Trophoblast cell (in vitro differentiated cells and primary cell): Measurements from ENCODE around the gene C14orf180.
A peak's percentile ranks its signal among the peaks of the same experiment; 100 is the strongest.

Experiments used
- DNase-seq, 2 donors: peaks; one replicate each; pipeline ENCODE4 v3.0.0-alpha.2; 2016
- H2AFZ ChIP-seq: 2 replicates; pipeline ENCODE4 v1.6.1; 2013; ENCODE audit warnings: low read length, moderate library complexity, mild to moderate bottlenecking; ENCODE audit not compliant: insufficient read depth, poor library complexity
- H2AK5ac ChIP-seq: 2 replicates; pipeline ENCODE4 v1.6.1; 2013; ENCODE audit warnings: mild to moderate bottlenecking, low read length
- H2BK120ac ChIP-seq: 2 replicates; pipeline ENCODE4 v1.6.1; 2013; ENCODE audit warnings: low read length, mild to moderate bottlenecking, moderate library complexity; ENCODE audit not compliant: insufficient read depth, poor library complexity
- H2BK12ac ChIP-seq: 2 replicates; pipeline ENCODE4 v1.6.1; 2013; ENCODE audit warnings: mild to moderate bottlenecking, low read length, moderate library complexity
- H2BK5ac ChIP-seq: 2 replicates; pipeline ENCODE4 v1.6.1; 2013; ENCODE audit warnings: low read length, low read depth, moderate library complexity, mild to moderate bottlenecking; ENCODE audit not compliant: poor library complexity
- H3K14ac ChIP-seq: 2 replicates; pipeline ENCODE4 v1.6.1; 2013; ENCODE audit warnings: mild to moderate bottlenecking, low read length
- H3K18ac ChIP-seq: 2 replicates; pipeline ENCODE4 v1.6.1; 2013; ENCODE audit warnings: mild to moderate bottlenecking, low read length
- H3K23ac ChIP-seq: 2 replicates; pipeline ENCODE4 v1.6.1; 2013; ENCODE audit warnings: low read length
- H3K27ac ChIP-seq: 2 replicates; pipeline ENCODE4 v1.5.1; 2013; ENCODE audit warnings: low read depth, mild to moderate bottlenecking, inconsistent platforms, low read length, moderate library complexity
- H3K27me3 ChIP-seq: 2 replicates; pipeline ENCODE4 v1.6.1; 2013; ENCODE audit warnings: inconsistent platforms, mild to moderate bottlenecking, low read length, moderate library complexity; ENCODE audit not compliant: insufficient read depth
- H3K36me3 ChIP-seq, 2 experiments: 1 replicate in 1 of 2; 2 replicates in 1 of 2; pipeline ENCODE4 v1.6.1; 2013; ENCODE audit warnings: low read length in 2 of 2, mild to moderate bottlenecking in 2 of 2, moderate library complexity in 1 of 2; ENCODE audit not compliant: insufficient read depth in 2 of 2, control insufficient read depth in 1 of 2
- H3K4ac ChIP-seq: 2 replicates; pipeline ENCODE4 v1.6.1; 2013; ENCODE audit warnings: low read depth, mild to moderate bottlenecking, low read length, moderate library complexity
- H3K4me1 ChIP-seq, 2 experiments: 1 replicate in 1 of 2; 2 replicates in 1 of 2; pipeline ENCODE4 v1.6.1; 2013; ENCODE audit warnings: low read length in 2 of 2, mild to moderate bottlenecking in 2 of 2, moderate library complexity in 1 of 2; ENCODE audit not compliant: insufficient read depth in 2 of 2, control insufficient read depth in 1 of 2
- H3K4me2 ChIP-seq: 2 replicates; pipeline ENCODE4 v1.6.1; 2013; ENCODE audit warnings: inconsistent platforms, mild to moderate bottlenecking, low read length, moderate library complexity
- H3K4me3 ChIP-seq: 2 replicates; pipeline ENCODE4 v1.5.1; 2013; ENCODE audit warnings: mild to moderate bottlenecking, low read depth, low read length, inconsistent platforms
- H3K79me1 ChIP-seq: one replicate; pipeline ENCODE4 v1.6.1; 2013; ENCODE audit warnings: low read length
- H3K79me2 ChIP-seq: 2 replicates; pipeline ENCODE4 v1.6.1; 2013; ENCODE audit warnings: low read length, mild to moderate bottlenecking; ENCODE audit not compliant: control insufficient read depth, insufficient read depth, poor library complexity
- H3K9ac ChIP-seq: 2 replicates; pipeline ENCODE4 v1.6.1; 2013; ENCODE audit warnings: mild to moderate bottlenecking, low read length
- H3K9me3 ChIP-seq: 2 replicates; pipeline ENCODE4 v1.6.1; 2013; ENCODE audit warnings: low read depth, mild to moderate bottlenecking, control low read depth, inconsistent platforms, low read length; ENCODE audit not compliant: insufficient read depth
- H4K12ac ChIP-seq: 2 replicates; pipeline ENCODE4 v1.6.1; 2013; ENCODE audit warnings: low read depth, mild to moderate bottlenecking, low read length, moderate library complexity
- H4K8ac ChIP-seq: 2 replicates; pipeline ENCODE4 v1.6.1; 2013; ENCODE audit warnings: low read depth, mild to moderate bottlenecking, low read length, moderate library complexity
- H4K91ac ChIP-seq: one replicate; pipeline ENCODE4 v1.6.1; 2013; ENCODE audit warnings: low read depth, mild to moderate bottlenecking, low read length, moderate library complexity
- WGBS: extraction: QIAGEN DNeasy Blood & Tissue Kit; methylation state at CpG from one replicate; pipeline ENCODE4 v1.1.7; 2013; ENCODE audit warnings: missing lambda C conversion rate; ENCODE audit not compliant: insufficient read length, insufficient coverage; ENCODE audit errors: extremely low coverage; 5-methylcytosine and 5-hydroxymethylcytosine counted together

The C14orf180 gene

DNA sequence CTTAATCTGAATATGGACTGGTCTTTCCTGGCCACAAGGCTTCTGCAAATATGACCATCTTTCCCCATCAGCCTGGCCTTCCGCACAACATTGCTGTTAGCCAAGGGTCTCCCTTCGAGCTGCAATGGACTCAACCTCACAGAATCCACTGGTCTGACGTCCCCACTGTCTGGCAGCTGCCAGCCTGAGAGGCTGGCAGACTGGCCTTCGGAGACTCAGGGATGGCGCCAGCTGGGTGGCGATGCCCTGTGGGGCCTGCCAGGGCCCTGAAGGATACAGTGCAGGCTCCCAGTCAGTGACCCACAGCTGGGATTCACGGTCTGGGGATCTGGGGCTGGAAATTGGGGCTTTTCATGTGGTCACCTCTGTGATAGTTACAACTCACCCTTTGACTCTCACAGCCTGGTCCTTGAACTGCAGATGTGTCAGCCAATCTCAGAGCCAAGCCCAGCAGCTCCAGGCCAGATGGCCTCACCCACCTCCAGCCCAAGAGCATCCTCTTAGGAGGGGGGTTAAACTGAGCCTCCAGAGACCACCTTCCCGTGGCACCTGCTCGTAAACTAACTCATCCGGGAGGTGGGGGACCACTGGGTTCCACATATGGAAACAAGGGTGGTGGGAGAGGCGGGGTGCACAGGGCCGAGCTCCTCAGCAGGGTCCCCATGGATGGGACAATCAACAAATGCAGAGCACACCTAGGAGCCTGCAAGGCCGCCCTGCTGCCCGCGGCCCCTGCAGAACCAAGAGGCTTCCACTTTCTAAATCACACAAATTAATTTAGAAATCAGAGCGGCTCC, 21.1 kb upstream of the C14orf180 start:
- no peak overlapping the region for H3K4me3 ChIP-seq
- no peaks in the 10 kb centered on the region for H3K36me3 ChIP-seq
- no peak overlapping the region for H2AK5ac ChIP-seq
- no peaks in the 10 kb centered on the region for H3K27me3 ChIP-seq
- no peak for DNase-seq
- no peak overlapping the region for H4K91ac ChIP-seq
- no peak overlapping the region for H2BK120ac ChIP-seq
- no peak overlapping the region for H3K4ac ChIP-seq
- H3K9me3 ChIP-seq, result peaks cover 4% of the 10 kb centered on the region
- no peak overlapping the region for H4K12ac ChIP-seq
- H3K18ac ChIP-seq, result no peak overlapping the region
- no CpG with 5 or more reads among the region's 16 CpGs for WGBS
- no peak overlapping the region for H3K14ac ChIP-seq
- no peak overlapping the region for H3K23ac ChIP-seq
- H3K79me1 ChIP-seq, result no peaks in the 10 kb centered on the region
- H3K79me2 ChIP-seq, result no peaks in the 10 kb centered on the region
- H4K8ac ChIP-seq, result no peak overlapping the region
- H2BK5ac ChIP-seq, result no peak overlapping the region
- H3K4me1 ChIP-seq, result no peaks in the 10 kb centered on the region
- H2AFZ ChIP-seq, result no peak overlapping the region
- H3K27ac ChIP-seq, result no peak overlapping the region
- H2BK12ac ChIP-seq, result no peak overlapping the region
- H3K4me2 ChIP-seq, result no peak overlapping the region
- H3K9ac ChIP-seq, result no peak overlapping the region

DNA sequence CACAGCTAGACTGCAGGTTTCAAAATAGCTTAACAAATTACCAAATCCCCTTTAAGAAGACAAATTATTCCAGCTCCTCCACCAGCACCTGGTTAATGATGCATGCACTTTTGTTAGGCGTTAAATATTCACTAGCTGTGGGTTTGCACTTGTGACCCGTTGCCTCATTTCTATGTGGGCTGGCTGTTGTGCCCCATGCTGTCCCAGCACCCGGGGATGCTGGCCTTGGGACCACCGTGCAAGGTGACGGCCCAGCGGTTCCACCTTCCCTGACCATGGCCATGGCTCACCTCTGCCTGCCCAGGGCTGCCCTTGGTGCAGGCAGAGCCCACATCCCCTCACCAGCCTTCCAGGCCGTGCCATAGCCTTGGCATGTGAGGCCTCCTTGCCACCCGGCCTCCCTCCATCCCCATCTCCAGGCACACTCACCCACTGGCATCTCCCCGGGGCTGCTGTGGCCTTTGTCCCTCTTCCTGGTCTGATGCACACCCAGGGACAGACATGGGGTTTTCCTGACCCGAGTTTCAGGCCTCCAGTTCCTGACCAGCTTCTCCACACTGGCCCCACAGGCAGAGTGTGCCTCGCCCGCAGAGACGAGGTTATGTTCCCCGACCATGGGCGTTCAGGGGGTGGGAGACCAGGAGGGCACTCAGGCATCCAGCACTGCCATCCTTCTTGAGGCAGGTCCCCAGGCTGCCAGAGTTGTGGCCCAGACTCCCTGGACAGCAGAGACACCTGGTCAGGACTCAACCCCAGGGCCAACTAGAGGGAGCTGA, 20.3 kb upstream of the C14orf180 start:
- H3K79me1 ChIP-seq, result no peaks in the 10 kb centered on the region
- DNase-seq, result no peak
- H2BK5ac ChIP-seq, result no peak overlapping the region
- H3K4ac ChIP-seq, result no peak overlapping the region
- H4K91ac ChIP-seq, result no peak overlapping the region
- no peak overlapping the region for H3K23ac ChIP-seq
- no peak overlapping the region for H2AFZ ChIP-seq
- no peak overlapping the region for H3K9ac ChIP-seq
- H4K12ac ChIP-seq, result no peak overlapping the region
- H3K9me3 ChIP-seq, result peaks cover 4% of the 10 kb centered on the region
- no peak overlapping the region for H4K8ac ChIP-seq
- no peaks in the 10 kb centered on the region for H3K4me1 ChIP-seq
- WGBS, result no CpG with 5 or more reads among the region's 15 CpGs
- no peak overlapping the region for H3K14ac ChIP-seq
- H3K79me2 ChIP-seq, result no peaks in the 10 kb centered on the region
- H3K27me3 ChIP-seq, result no peaks in the 10 kb centered on the region
- H3K27ac ChIP-seq, result no peak overlapping the region
- no peak overlapping the region for H2BK120ac ChIP-seq
- H2BK12ac ChIP-seq, result no peak overlapping the region
- H3K4me3 ChIP-seq, result no peak overlapping the region
- no peaks in the 10 kb centered on the region for H3K36me3 ChIP-seq
- no peak overlapping the region for H3K18ac ChIP-seq
- H3K4me2 ChIP-seq, result no peak overlapping the region
- H2AK5ac ChIP-seq, result no peak overlapping the region

DNA sequence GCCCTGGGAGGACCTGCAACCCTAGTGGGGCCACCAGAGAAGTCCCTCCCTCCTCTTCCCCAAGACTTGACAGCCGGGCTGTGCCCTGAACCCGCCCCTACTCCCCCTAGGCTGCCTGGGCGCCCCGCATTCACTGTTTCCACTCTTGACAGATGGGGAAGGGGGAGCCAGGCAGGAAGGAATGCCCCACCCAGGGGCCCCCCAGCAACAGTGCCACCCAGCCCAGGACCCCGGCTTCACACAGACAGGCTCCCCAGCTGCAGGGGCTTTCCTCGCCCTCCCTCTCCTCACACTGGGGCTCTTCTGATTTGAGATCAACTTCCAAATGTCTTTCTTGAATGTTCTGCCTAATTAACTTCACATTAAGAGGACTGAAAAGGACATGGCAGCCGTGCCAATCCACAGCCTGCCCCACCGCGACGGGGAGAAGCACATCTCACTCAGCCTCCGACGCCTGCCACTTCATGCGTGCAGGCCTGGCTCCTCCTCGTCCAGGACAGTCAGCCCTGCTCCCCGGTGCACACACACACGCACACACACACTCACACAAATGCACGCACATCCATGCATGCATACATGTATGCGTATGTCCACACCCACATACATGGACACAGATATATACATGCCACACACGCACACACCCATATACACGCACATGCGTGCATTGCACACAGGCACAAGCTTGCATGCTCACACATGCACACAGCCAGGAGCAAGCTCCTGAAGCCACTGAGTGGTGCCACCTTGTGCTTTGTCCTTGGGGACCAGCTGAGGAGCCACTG, 19.6 kb upstream of the C14orf180 start:
- no CpG with 5 or more reads among the region's 21 CpGs for WGBS

DNA sequence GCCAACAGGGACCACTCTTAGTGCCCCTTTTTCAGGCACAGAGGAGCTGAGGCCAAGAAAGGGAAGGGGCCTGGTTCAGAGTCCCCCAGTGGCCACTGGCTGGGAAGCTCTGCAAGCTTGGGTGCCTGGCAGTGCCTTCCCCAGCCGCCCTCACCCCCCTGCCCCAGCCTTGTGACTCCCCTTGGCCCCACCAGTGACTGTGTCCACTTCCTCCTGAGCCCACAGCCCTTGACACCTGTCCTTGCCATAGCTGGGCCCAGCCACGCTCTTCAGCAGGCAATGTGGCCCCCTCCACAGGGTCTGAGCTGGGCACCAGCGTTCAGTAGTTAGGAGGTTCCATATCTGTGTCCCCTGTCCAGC, 19.0 kb upstream of the C14orf180 start:
- no peaks in the 10 kb centered on the region for H3K79me2 ChIP-seq
- peaks cover 4% of the 10 kb centered on the region for H3K9me3 ChIP-seq
- no peaks in the 10 kb centered on the region for H3K4me1 ChIP-seq
- H2BK12ac ChIP-seq, result no peak overlapping the region
- no peak for DNase-seq
- H2AK5ac ChIP-seq, result no peak overlapping the region
- no peak overlapping the region for H4K91ac ChIP-seq
- H4K8ac ChIP-seq, result no peak overlapping the region
- H3K4ac ChIP-seq, result no peak overlapping the region
- H3K27ac ChIP-seq, result no peak overlapping the region
- no peak overlapping the region for H3K18ac ChIP-seq
- H3K79me1 ChIP-seq, result no peaks in the 10 kb centered on the region
- H3K23ac ChIP-seq, result no peak overlapping the region
- no peak overlapping the region for H3K9ac ChIP-seq
- no peak overlapping the region for H3K4me3 ChIP-seq
- no peak overlapping the region for H2AFZ ChIP-seq
- H2BK120ac ChIP-seq, result no peak overlapping the region
- WGBS, result no CpG with 5 or more reads among the region's 3 CpGs
- H3K4me2 ChIP-seq, result no peak overlapping the region
- no peak overlapping the region for H2BK5ac ChIP-seq
- H3K27me3 ChIP-seq, result no peaks in the 10 kb centered on the region
- no peak overlapping the region for H4K12ac ChIP-seq
- no peak overlapping the region for H3K14ac ChIP-seq
- no peaks in the 10 kb centered on the region for H3K36me3 ChIP-seq

More for the DNA sequence above, 19.6 kb upstream of the C14orf180 start:
- H2AFZ ChIP-seq, result no peak overlapping the region
- H3K18ac ChIP-seq, result no peak overlapping the region
- no peaks in the 10 kb centered on the region for H3K79me1 ChIP-seq
- no peak overlapping the region for H3K4ac ChIP-seq
- H4K91ac ChIP-seq, result no peak overlapping the region
- H3K9ac ChIP-seq, result no peak overlapping the region
- no peak overlapping the region for H3K14ac ChIP-seq
- no peak for DNase-seq
- no peak overlapping the region for H3K4me2 ChIP-seq
- H2BK5ac ChIP-seq, result no peak overlapping the region
- peaks cover 4% of the 10 kb centered on the region for H3K9me3 ChIP-seq
- H2BK120ac ChIP-seq, result no peak overlapping the region
- H3K79me2 ChIP-seq, result no peaks in the 10 kb centered on the region
- no peaks in the 10 kb centered on the region for H3K36me3 ChIP-seq
- H2BK12ac ChIP-seq, result no peak overlapping the region
- H4K12ac ChIP-seq, result no peak overlapping the region
- H3K4me1 ChIP-seq, result no peaks in the 10 kb centered on the region
- no peak overlapping the region for H4K8ac ChIP-seq
- no peak overlapping the region for H3K27ac ChIP-seq
- H2AK5ac ChIP-seq, result no peak overlapping the region
- H3K4me3 ChIP-seq, result peak overlapping the region; percentile 38
- no peak overlapping the region for H3K23ac ChIP-seq
- no peaks in the 10 kb centered on the region for H3K27me3 ChIP-seq
